ENCODE results near the gene SPG11. TPM values are rescaled to one million over a fixed set of nuclear protein-coding genes. Genes with fewer than 3 reads are reported as not detected.

The SPG11 gene
- total and polyA plus RNA-seq, 9 of the 15 experiments (the other 6 are each of a cell fraction or from before 2014, with no cell fraction given): 23.3 to 71.2 (median 45.6) TPM

DNA sequence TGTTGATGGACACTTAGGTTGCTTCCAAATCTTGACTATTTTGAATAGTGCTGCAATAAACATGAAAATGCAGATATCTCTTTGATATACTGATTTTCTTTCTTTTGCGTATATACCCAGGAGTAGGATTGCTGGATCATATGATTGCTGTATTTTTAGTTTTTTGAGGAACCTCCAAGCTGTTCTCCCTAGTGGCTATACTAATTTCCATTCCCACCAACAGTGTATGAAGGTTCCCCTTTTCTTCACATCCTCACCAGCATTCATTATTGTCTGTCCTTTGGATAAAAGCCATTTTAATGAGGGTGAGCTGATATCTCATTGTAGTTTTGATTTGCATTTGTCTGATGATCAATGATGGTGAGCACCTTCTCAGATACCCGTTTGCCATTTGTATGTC is 35.2 kb upstream of the SPG11 start:
- TF ChIP-seq, protein P1, sequence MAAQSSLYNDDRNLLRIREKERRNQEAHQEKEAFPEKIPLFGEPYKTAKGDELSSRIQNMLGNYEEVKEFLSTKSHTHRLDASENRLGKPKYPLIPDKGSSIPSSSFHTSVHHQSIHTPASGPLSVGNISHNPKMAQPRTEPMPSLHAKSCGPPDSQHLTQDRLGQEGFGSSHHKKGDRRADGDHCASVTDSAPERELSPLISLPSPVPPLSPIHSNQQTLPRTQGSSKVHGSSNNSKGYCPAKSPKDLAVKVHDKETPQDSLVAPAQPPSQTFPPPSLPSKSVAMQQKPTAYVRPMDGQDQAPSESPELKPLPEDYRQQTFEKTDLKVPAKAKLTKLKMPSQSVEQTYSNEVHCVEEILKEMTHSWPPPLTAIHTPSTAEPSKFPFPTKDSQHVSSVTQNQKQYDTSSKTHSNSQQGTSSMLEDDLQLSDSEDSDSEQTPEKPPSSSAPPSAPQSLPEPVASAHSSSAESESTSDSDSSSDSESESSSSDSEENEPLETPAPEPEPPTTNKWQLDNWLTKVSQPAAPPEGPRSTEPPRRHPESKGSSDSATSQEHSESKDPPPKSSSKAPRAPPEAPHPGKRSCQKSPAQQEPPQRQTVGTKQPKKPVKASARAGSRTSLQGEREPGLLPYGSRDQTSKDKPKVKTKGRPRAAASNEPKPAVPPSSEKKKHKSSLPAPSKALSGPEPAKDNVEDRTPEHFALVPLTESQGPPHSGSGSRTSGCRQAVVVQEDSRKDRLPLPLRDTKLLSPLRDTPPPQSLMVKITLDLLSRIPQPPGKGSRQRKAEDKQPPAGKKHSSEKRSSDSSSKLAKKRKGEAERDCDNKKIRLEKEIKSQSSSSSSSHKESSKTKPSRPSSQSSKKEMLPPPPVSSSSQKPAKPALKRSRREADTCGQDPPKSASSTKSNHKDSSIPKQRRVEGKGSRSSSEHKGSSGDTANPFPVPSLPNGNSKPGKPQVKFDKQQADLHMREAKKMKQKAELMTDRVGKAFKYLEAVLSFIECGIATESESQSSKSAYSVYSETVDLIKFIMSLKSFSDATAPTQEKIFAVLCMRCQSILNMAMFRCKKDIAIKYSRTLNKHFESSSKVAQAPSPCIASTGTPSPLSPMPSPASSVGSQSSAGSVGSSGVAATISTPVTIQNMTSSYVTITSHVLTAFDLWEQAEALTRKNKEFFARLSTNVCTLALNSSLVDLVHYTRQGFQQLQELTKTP (IDR thresholded peaks at IDR 0.05; ENCODE audit: low read depth in 1 of 2, partially characterized antibody in 2 of 2): peak in 1 of 2 experiments; percentile 88
- no peak for TF ChIP-seq TAF1 (IDR thresholded peaks at IDR 0.05; ENCODE audit: control insufficient read depth, extremely low read depth, insufficient read depth, low read length, severe bottlenecking)
- no peak for TF ChIP-seq LARP7 (IDR thresholded peaks at IDR 0.05)
- Histone ChIP-seq H3K36me3 (ENCODE audit: control insufficient read depth, insufficient read depth, low read length) (no peaks in the 10 kb centered on the region), H3K4me1 (replicated peaks in 1 of 2; ENCODE audit: control insufficient read depth in 2 of 2, insufficient read depth in 2 of 2, low read length in 2 of 2) (no peaks in the 10 kb centered on the region), H4K20me1 (replicated peaks; ENCODE audit: control insufficient read depth, insufficient read depth, low read length) (no peaks in the 10 kb centered on the region), H3K9me3 (replicated peaks; ENCODE audit: control insufficient read depth, insufficient read depth, low read depth, low read length) (no peaks in the 10 kb centered on the region), H3K27ac (ENCODE audit: extremely low read depth, low read depth, low read length) (no peak overlapping the region), H3K4me3 (no peak overlapping the region), H3K9ac (ENCODE audit: insufficient read depth in 1 of 2, low read depth in 2 of 2, low read length in 2 of 2) (no peak overlapping the region), H3K27me3 (ENCODE audit: control insufficient read depth in 2 of 2, insufficient read depth in 2 of 2, low read length in 2 of 2) (no peaks in the 10 kb centered on the region), H3K79me2 (ENCODE audit: control insufficient read depth, insufficient read depth, low read length) (no peaks in the 10 kb centered on the region), H3K9me1 (ENCODE audit: control insufficient read depth, insufficient read depth, low read length) (no peaks in the 10 kb centered on the region), H2AFZ (ENCODE audit: low read depth, low read length) (no peak overlapping the region), H3K4me2 (ENCODE audit: insufficient read depth, low read length) (no peak overlapping the region)
- ChIA-PET CTCF (ENCODE audit: low intra/inter-chr PET ratio) (no interaction called here), POLR2A (interaction anchor here (0.6 to 2.7 kb wide), 2 partner anchors 12 to 38 kb away, joined by 3 to 13 read pairs; partner anchors contain the start of genes B2M, PATL2 and TRIM69)
- no peak for ATAC-seq
- FAIRE-seq: no peak
- intact Hi-C loops (cut with micrococcal nuclease) (no loop called here), in situ Hi-C loops (cut with MboI) (no loop called here)
- DNase-seq (ENCODE audit: extremely low read depth in 1 of 4, low spot score in 3 of 4): no peak
- 25% methylated on average over 2 of the region's 2 CpGs for WGBS (ENCODE audit: insufficient coverage, low coverage, missing lambda C conversion rate)
- BruUV-seq (replicated peaks): no TSS peak

All from K562 (cell line).